ENCODE results near the gene ITPA. TPM values are rescaled to one million over a fixed set of nuclear protein-coding genes. Genes with fewer than 3 reads are reported as not detected.

Gene ITPA
- total and polyA plus RNA-seq, 5 donors from 2014 or later = 51.1 to 97.1 (median 82.1) TPM

- Mint-ChIP-seq H3K4me1 (peaks cover 0 to 31% (median 25%) of the 10 kb centered on the region in 4 donors), H3K36me3 (peaks cover 30% of the 10 kb centered on the region), H3K9me3 (no peaks in the 10 kb centered on the region), H3K27ac (peak overlapping the region in 2 of 3 donors; percentile 27 to 62), H3K27me3 (no peaks in the 10 kb centered on the region), H3K4me3 (no peak overlapping the region)
- DNase-seq = no peak
- peaks cover 19% of the 10 kb centered on the region for H3K4me1 ChIP-seq (ENCODE audit: control insufficient read depth, insufficient read depth, low read length, poor library complexity, severe bottlenecking)
- H3K4me3 ChIP-seq (ENCODE audit: low read depth, low read length) = no peak overlapping the region
- ATAC-seq (ENCODE audit: low read depth in 2 of 2) = no peak
- H3K36me3 ChIP-seq (ENCODE audit: control insufficient read depth, insufficient read depth, low read length) = peaks cover 38% of the 10 kb centered on the region
- no peak overlapping the region for H3K27ac ChIP-seq (ENCODE audit: insufficient read depth, low read length, poor library complexity, severe bottlenecking)
- H3K9me3 ChIP-seq (ENCODE audit: control insufficient read depth in 2 of 2, low read length in 2 of 2) = no peaks in the 10 kb centered on the region
- no peaks in the 10 kb centered on the region for H3K27me3 ChIP-seq (ENCODE audit: control insufficient read depth, insufficient read depth, low read length)
These were observed 9.1 kb upstream of the ITPA start for GRCh38 chr20:3199976-3200755.

GRCh38 chr20:3202965-3203314, 6.4 kb upstream of the ITPA start:
- H3K27me3 ChIP-seq (ENCODE audit: control insufficient read depth, insufficient read depth, low read length) = no peaks in the 10 kb centered on the region
- peak overlapping the region; percentile 38 for H3K4me3 ChIP-seq (ENCODE audit: low read depth, low read length)
- Mint-ChIP-seq H3K4me1 (peaks cover 0 to 26% (median 20%) of the 10 kb centered on the region in 4 donors), H3K36me3 (peaks cover 20% of the 10 kb centered on the region), H3K27ac (peak overlapping the region in 2 of 3 donors; percentile 15 to 98), H3K9me3 (no peaks in the 10 kb centered on the region), H3K4me3 (peak overlapping the region; percentile 69 to 98 (median 94)), H3K27me3 (no peaks in the 10 kb centered on the region)
- H3K36me3 ChIP-seq (ENCODE audit: control insufficient read depth, insufficient read depth, low read length) = peaks cover 24% of the 10 kb centered on the region
- H3K4me1 ChIP-seq (ENCODE audit: control insufficient read depth, insufficient read depth, low read length, poor library complexity, severe bottlenecking) = peaks cover 19% of the 10 kb centered on the region
- no peak for DNase-seq
- ATAC-seq (ENCODE audit: low read depth in 2 of 2) = no peak
- H3K9me3 ChIP-seq (ENCODE audit: control insufficient read depth in 2 of 2, low read length in 2 of 2) = no peaks in the 10 kb centered on the region
- H3K27ac ChIP-seq (ENCODE audit: insufficient read depth, low read length, poor library complexity, severe bottlenecking) = peak overlapping the region; percentile 79

- Histone ChIP-seq H3K9me3 (ENCODE audit: control insufficient read depth in 2 of 2, low read length in 2 of 2) (no peaks in the 10 kb centered on the region), H3K27me3 (ENCODE audit: control insufficient read depth, insufficient read depth, low read length) (no peaks in the 10 kb centered on the region), H3K4me3 (ENCODE audit: low read depth, low read length) (peak overlapping the region; percentile 78), H3K36me3 (ENCODE audit: control insufficient read depth, insufficient read depth, low read length) (peaks cover 23% of the 10 kb centered on the region), H3K27ac (ENCODE audit: insufficient read depth, low read length, poor library complexity, severe bottlenecking) (peak overlapping the region; percentile 79), H3K4me1 (ENCODE audit: control insufficient read depth, insufficient read depth, low read length, poor library complexity, severe bottlenecking) (peaks cover 19% of the 10 kb centered on the region)
- Mint-ChIP-seq H3K9me3 (no peaks in the 10 kb centered on the region), H3K27me3 (no peaks in the 10 kb centered on the region), H3K36me3 (peaks cover 20% of the 10 kb centered on the region), H3K4me1 (peaks cover 0 to 29% (median 20%) of the 10 kb centered on the region in 4 donors), H3K27ac (peak overlapping the region; percentile 97 to 98 (median 98)), H3K4me3 (peak overlapping the region; percentile 94 to 98 (median 95))
- DNase-seq = peak in 2 of 3 donors; percentile 8 to 48
- ATAC-seq (ENCODE audit: low read depth in 2 of 2) = no peak
These were observed 5.8 kb upstream of the ITPA start for GRCh38 chr20:3203315-3204123.

- Mint-ChIP-seq H3K4me1 (peaks cover 0 to 35% (median 24%) of the 10 kb centered on the region in 4 donors), H3K27me3 (no peaks in the 10 kb centered on the region), H3K4me3 (peak within 1 kb of the TSS; percentile 94 to 98 (median 95)), H3K27ac (peak within 1 kb of the TSS; percentile 97 to 98 (median 98)), H3K36me3 (peaks cover 13% of the 10 kb centered on the region), H3K9me3 (peaks cover 0 to 2% (median 0%) of the 10 kb centered on the region in 7 donors)
- H3K9me3 ChIP-seq (ENCODE audit: control insufficient read depth in 2 of 2, low read length in 2 of 2) = no peaks in the 10 kb centered on the region
- H3K27me3 ChIP-seq (ENCODE audit: control insufficient read depth, insufficient read depth, low read length) = no peaks in the 10 kb centered on the region
- H3K4me1 ChIP-seq (ENCODE audit: control insufficient read depth, insufficient read depth, low read length, poor library complexity, severe bottlenecking) = peaks cover 24% of the 10 kb centered on the region
- peak within 1 kb of the TSS; percentile 78 for H3K4me3 ChIP-seq (ENCODE audit: low read depth, low read length)
- ATAC-seq (ENCODE audit: low read depth in 2 of 2) (peak; percentile 85 to 87), DNase-seq (peak; percentile 78 to 91 (median 91))
- peaks cover 17% of the 10 kb centered on the region for H3K36me3 ChIP-seq (ENCODE audit: control insufficient read depth, insufficient read depth, low read length)
- H3K27ac ChIP-seq (ENCODE audit: insufficient read depth, low read length, poor library complexity, severe bottlenecking) = peak within 1 kb of the TSS; percentile 79
These were observed 5.0 kb upstream of the ITPA start, which contains the start of gene DDRGK1 for GRCh38 chr20:3204124-3204794. TSS of gene DDRGK1 (minus strand) at chr20:3204682. CDS start at chr20:3204627, 55 bp downstream.

DNA sequence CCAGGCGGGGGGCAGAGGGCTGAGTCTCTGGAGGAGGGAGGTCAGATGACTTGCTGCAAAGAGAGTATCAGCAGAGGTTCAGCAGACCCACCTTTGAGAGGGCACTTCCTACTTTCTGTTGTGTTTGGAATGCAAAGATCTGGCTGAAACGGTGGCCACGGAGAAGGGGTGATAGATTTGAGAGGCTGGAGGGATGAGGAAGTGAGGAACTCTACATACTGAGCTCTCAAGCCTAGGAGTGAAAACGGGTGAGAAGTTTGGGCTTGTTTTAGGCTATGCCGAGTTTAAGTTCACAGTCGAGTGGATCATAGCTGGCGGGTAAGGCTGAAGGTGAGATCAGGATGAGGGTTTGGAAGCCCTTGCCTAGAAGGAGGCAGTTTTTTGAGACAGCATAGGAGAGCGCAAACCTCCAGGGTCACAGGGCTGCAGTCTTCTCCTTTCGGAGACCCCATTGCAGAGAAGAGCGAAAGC, 477 bp upstream of the ITPA start:
- no peak for ATAC-seq (ENCODE audit: low read depth in 2 of 2)
- peaks cover 21% of the 10 kb centered on the region for H3K4me1 ChIP-seq (ENCODE audit: control insufficient read depth, insufficient read depth, low read length, poor library complexity, severe bottlenecking)
- no peaks in the 10 kb centered on the region for H3K27me3 Mint-ChIP-seq
- H3K4me3 ChIP-seq (ENCODE audit: low read depth, low read length) = peak overlapping the region; percentile 91
- H3K4me3 Mint-ChIP-seq = peak overlapping the region; percentile 93 to 98 (median 96)
- H3K27ac Mint-ChIP-seq = peak overlapping the region; percentile 91 to 99 (median 94)
- H3K9me3 ChIP-seq (ENCODE audit: control insufficient read depth in 2 of 2, low read length in 2 of 2) = no peaks in the 10 kb centered on the region
- peaks cover 7% of the 10 kb centered on the region for H3K36me3 ChIP-seq (ENCODE audit: control insufficient read depth, insufficient read depth, low read length)
- peaks cover 11% of the 10 kb centered on the region for H3K36me3 Mint-ChIP-seq
- peaks cover 0 to 2% (median 0%) of the 10 kb centered on the region in 7 donors for H3K9me3 Mint-ChIP-seq
- peak overlapping the region; percentile 81 for H3K27ac ChIP-seq (ENCODE audit: insufficient read depth, low read length, poor library complexity, severe bottlenecking)
- DNase-seq = peak in 1 of 3 donors; percentile 15
- H3K27me3 ChIP-seq (ENCODE audit: control insufficient read depth, insufficient read depth, low read length) = no peaks in the 10 kb centered on the region
- H3K4me1 Mint-ChIP-seq = peaks cover 5 to 51% (median 32%) of the 10 kb centered on the region in 4 donors

DNA sequence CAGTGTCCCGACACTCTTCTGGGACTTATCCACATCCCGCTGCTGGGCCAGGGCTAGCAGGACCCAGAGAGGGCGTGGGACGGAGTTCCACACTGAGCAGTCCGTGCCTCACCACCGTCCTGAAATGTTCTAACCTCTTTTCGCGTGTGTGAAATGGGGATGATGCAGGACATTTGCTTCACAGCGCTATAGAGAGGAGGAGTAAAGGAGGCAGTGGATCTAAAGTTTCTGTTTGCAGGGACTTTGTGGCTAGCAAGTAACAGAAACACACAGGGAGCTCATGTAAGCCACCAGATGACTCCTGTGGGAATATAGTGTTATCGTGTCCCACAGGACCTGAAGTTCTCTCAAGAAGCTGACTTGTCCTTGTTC, 634 bp downstream of the ITPA start:
- H3K36me3 Mint-ChIP-seq = peaks cover 14% of the 10 kb centered on the region
- Histone ChIP-seq H3K4me3 (ENCODE audit: low read depth, low read length) (peak overlapping the region; percentile 91), H3K27ac (ENCODE audit: insufficient read depth, low read length, poor library complexity, severe bottlenecking) (peak overlapping the region; percentile 81), H3K36me3 (ENCODE audit: control insufficient read depth, insufficient read depth, low read length) (peaks cover 12% of the 10 kb centered on the region), H3K9me3 (ENCODE audit: control insufficient read depth in 2 of 2, low read length in 2 of 2) (no peaks in the 10 kb centered on the region), H3K4me1 (ENCODE audit: control insufficient read depth, insufficient read depth, low read length, poor library complexity, severe bottlenecking) (peaks cover 18% of the 10 kb centered on the region), H3K27me3 (ENCODE audit: control insufficient read depth, insufficient read depth, low read length) (no peaks in the 10 kb centered on the region)
- H3K27ac Mint-ChIP-seq = peak overlapping the region; percentile 91 to 99 (median 99)
- H3K4me1 Mint-ChIP-seq = peaks cover 5 to 43% (median 26%) of the 10 kb centered on the region in 4 donors
- peak overlapping the region; percentile 93 to 98 (median 96) for H3K4me3 Mint-ChIP-seq
- H3K9me3 Mint-ChIP-seq = peaks cover 0 to 2% (median 0%) of the 10 kb centered on the region in 7 donors
- H3K27me3 Mint-ChIP-seq = no peaks in the 10 kb centered on the region
- DNase-seq (peak in 1 of 3 donors; percentile 34), ATAC-seq (ENCODE audit: low read depth in 2 of 2) (no peak)

DNA sequence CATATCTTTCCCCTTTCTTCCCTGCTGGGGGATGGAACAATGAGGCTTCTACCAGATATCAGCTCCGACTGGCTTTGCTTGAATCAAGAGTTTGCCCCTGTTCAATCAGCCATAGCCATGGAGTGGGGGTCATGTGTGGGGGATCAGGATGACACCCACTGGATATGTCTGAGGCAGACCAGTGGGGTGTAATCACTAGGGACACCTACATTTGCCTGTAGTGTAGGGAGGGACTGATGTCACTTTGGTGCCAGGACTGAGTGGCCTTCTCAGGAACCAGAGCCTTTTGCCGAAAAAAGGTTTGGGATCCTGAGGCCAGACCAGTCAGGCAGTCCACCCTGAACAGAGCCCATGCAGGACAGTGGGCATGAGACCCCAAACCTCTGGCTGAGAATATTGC, 1.0 kb downstream of the ITPA start:
- H3K27ac ChIP-seq (ENCODE audit: insufficient read depth, low read length, poor library complexity, severe bottlenecking) = no peak overlapping the region
- no peak for DNase-seq
- peaks cover 16% of the 10 kb centered on the region for H3K36me3 ChIP-seq (ENCODE audit: control insufficient read depth, insufficient read depth, low read length)
- H3K4me1 Mint-ChIP-seq = peaks cover 5 to 43% (median 25%) of the 10 kb centered on the region in 4 donors
- H3K27me3 ChIP-seq (ENCODE audit: control insufficient read depth, insufficient read depth, low read length) = no peaks in the 10 kb centered on the region
- H3K9me3 Mint-ChIP-seq = peaks cover 0 to 2% (median 0%) of the 10 kb centered on the region in 7 donors
- H3K27me3 Mint-ChIP-seq = no peaks in the 10 kb centered on the region
- peak overlapping the region; percentile 91 for H3K4me3 ChIP-seq (ENCODE audit: low read depth, low read length)
- ATAC-seq (ENCODE audit: low read depth in 2 of 2) = no peak
- peaks cover 14% of the 10 kb centered on the region for H3K36me3 Mint-ChIP-seq
- H3K4me3 Mint-ChIP-seq = peak overlapping the region; percentile 93 to 98 (median 96)
- H3K27ac Mint-ChIP-seq = peak overlapping the region in 2 of 3 donors; percentile 91 to 99
- no peaks in the 10 kb centered on the region for H3K9me3 ChIP-seq (ENCODE audit: control insufficient read depth in 2 of 2, low read length in 2 of 2)
- peaks cover 18% of the 10 kb centered on the region for H3K4me1 ChIP-seq (ENCODE audit: control insufficient read depth, insufficient read depth, low read length, poor library complexity, severe bottlenecking)
